NCI-H2196 treated with DMSO at 0.1 percent for 48 hours (cell line): Measurements from ENCODE around the gene AGO1.

Source experiments
- DNase-seq: peaks from one replicate; lab custom pipeline; 2025; ENCODE audit not compliant: unreplicated experiment; lab: John Stamatoyannopoulos, UW

AGO1 gene

DNA sequence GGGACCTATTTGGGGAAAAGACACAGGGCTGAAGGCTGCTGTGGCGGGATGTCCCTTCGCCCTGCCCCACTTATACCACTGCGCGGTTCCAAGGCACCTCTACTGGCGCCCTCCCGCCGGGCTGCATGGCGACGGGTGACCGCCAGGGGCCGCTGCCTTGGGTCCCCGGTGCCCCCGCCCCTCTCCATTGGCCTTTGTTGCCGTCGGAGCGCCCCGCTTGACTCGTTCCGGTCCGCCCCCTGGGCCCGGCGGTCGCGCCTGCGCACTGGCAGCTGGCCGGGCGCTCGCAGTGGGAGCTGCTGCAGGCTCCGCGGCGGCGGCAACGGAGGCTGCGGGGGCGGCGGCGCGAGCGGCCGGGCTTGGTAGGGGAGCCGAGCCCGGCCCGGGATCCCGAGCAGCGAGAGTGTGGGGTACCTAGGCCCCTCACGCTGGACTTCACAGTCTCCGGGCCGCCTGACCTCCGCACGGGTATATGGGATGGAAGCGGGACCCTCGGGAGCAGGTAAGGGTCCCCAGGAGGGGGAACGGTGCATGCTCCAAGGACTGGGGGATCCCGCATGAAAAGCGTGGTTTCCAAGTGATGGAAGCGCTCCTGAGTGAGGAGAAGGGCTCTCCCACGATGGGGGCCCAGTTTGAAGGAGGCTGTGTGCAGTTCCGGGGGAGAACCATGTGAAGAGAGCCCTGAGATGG is at the start of gene AGO1:
Gene AGO1, plus strand, starts transcription at position 265 of the 690 bp plus-strand sequence. Its CDS starts 213 bp downstream, at position 478.
- DNase-seq, result peak; percentile 85

DNA sequence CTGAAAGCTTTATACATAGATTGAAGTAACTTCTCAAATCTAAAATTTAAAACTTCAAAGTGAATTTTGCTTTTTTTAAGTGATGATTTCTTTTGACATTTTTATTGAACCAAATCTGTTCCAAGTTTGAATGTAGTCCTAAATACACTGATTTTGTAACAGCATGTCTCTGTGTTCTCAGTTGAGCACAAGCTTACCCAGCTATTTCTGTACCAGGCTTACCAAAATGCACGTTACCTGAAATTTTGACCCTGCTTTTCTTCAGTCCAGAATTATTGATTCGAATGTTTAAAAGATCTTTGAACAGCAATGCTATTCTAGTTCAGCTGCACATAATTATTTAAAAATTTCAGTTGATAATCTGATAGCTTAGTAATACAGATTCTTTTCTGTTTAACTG is 49.6 kb upstream of the AGO1 start:
- DNase-seq, result no peak

DNA sequence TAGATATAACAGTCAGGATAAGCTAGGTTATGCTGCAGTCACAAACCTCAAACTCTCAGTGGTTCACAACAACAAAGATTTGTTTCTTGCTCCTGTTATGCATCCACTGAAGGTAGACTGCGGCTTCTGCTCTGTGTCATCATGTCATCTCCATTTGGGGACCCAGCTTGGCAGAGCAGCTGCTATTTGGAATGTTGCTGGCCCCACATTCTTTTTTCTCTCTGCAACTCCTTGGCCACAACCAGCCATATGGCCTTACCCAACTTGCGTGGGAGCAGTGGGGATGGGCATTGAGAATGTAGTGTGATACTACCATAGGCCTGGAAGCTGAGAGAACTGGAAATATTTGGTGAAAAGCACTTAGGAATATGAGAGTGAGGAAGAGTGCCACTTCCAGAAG is 48.8 kb upstream of the AGO1 start:
- no peak for DNase-seq

DNA sequence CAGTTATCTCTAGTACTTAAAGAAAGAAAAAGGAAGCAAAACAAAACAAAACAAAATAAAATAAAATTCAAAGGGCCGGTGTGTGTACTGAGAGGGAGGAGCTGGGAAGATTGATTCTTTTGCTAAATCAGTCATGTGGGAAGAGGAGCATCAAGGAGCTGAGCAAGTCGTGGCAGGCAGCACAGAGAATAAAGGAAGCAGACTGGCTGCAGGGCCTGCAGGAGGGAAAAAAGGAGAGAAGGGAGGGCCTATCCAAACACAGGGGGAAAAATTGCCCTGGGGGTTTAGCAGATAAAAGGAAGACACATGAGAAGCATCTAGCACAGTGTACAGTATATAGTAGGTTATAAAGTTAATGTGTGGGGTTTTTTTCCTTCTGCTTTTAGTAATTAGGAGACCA is 47.6 kb upstream of the AGO1 start:
- DNase-seq, result no peak

DNA sequence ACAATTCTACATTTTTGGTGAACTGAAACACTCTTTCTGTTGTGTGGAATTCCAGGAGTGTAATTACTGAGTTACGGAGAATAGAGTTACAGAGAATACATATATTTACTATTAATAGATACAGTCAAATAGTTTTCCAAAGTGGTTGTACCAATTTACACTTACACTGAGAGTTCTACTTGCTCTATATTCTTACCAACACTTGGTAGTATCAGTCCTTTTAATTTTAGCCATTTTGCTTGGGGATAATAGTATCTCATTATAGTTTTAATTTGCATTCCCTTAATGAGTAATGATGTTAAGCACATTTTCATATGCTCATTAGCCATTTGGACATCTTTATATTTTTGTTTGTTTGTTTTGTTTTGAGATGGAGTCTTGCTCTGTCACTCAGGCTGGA is 46.3 kb upstream of the AGO1 start:
- no peak for DNase-seq

DNA sequence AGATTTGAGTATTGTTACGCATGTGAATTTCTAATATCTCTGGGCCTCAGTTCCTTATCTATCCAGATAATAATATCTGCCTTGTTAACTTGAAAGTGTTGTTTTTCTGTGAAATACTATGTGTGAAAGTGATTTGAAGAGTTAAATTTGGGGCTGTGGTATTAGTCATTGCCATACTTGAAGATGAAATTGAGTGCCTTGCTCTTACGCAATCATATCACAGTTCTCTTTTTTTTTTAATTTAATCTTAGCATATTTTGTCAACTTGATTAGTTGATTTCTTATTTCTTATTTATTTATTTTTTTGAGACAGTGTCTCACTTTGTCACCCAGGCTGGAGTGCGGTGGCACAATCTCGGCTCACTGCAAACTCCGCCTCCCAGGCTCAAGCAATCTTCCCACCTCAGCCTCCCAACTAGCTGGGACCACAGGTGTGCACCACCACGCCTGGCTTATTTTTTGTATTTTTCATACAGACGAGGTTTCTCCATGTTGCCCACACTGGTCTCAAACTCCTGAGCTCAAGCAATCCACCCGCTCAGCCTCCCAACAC is 44.2 kb upstream of the AGO1 start:
- DNase-seq, result no peak

GRCh38 chr1:35844826-35845225 is 38.2 kb upstream of the AGO1 start:
- no peak for DNase-seq

DNA sequence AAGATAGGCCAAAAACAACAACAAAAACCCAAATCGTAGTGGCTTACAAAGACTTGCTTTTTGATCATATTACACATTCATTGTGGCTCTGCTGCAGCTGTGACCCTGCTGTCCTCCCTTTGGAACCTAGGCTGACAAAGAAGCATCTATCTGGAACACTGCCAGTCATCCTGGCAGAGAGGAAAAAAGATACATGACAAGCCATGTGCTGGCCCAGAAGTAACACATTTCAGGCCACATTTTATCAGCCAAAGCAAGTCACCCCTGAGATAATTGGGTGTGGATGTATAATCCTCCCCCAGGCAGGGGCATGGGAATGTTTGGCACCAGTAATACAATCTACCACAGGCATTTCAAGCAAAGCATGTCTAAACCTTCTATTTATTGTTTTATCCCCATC is 37.2 kb upstream of the AGO1 start:
- DNase-seq, result no peak

DNA sequence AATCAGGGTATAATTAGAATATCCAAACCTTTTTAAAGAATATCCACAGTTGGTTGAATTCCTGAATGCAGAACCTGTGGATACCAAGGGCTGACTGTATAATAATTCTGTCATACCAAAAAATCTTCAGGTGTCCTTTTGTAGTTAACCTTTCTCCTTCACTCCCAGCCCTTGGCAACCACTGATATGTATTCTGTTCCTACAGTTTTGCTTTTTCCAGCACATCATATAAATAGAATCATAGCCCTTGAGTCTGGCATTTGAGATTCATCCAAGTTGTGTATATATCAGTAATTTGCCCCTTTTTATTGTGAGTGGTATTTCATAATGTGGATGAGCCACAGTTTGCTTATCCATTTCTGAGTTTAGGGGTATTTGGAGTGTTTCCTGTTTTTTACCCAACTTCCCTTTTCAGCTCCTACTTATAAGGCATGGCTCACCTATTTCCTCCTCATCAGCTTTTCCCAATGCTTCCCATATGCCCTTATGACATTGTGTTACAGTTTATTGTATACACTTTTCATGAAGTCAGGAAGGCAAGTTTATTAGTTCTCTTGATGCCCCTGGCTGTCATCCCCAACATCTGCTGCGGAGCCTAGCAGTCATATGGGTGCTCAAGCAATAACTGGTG is 35.0 kb upstream of the AGO1 start:
- DNase-seq, result no peak

- DNase-seq, result no peak
Observed at GRCh38 chr1:35850051-35850450, 33.0 kb upstream of the AGO1 start.

DNA sequence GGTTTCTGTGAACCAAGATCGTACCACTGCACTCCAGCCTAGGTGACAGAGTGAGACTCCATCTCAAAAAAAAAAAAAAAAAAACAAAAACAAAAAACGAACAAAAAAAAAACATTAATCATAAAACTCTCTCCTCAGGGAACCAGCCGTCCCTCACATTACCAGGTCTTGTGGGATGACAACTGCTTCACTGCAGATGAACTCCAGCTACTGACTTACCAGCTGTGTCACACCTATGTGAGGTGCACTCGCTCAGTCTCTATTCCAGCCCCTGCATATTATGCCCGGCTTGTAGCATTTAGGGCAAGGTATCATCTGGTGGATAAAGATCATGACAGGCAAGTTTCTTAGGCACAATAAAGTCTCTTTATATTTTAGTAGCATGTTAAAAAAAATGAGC is 32.3 kb upstream of the AGO1 start:
- no peak for DNase-seq

- DNase-seq, result no peak
Observed at GRCh38 chr1:35851132-35851869, 31.7 kb upstream of the AGO1 start.

DNA sequence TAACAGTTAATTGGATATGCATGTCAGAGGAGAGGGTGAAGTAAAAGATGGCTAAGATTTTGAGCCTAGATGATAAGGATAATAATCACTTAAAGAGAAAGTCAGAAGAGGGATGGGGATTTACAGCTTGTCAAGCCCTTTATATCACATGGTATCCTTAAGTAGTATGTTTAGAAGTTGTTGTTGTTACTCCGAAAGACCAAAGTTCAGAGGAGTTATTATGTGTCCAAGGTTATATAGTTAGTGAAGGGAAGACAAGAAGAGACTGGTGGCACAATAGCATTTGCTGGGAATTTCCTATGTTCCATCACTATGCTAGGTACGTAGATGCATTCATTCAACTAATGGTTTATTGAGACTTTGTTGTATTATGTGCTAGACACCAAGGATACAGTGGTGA is 30.8 kb upstream of the AGO1 start:
- no peak for DNase-seq

DNA sequence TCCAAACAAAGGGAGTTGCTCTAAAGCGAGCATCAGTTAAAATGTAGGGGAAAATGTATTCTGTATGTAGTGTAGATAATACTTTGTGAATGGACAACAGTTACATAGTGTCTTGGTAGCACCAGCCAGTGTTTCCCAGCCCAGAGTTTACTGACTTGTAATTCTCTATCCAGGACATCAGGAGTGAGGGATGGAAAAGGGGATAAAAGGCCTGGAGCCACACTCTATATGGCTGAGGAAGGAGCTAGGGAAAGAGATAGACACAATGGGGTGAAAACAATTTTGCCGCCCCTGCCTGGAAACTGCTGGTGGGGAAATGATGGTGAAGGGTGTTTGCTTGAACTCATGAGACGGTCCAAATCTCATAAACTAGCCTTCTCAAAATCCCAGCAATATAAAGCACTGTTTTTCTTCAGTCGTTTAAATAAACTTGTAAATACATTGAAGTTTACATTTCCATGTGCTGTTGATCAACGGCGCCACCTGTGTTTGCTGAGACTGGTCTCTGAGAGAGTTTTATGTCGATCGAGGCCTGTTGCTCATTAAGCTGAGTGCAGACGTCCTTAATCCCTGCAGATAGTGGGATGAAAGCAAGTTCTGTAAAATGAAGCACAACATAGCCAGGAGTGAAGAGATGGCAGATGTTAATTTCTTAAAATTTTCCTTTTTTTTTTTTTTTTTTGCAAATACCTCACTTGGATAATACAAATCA is 27.9 kb upstream of the AGO1 start:
- no peak for DNase-seq

GRCh38 chr1:35856964-35857363 is 26.0 kb upstream of the AGO1 start:
- no peak for DNase-seq

GRCh38 chr1:35857830-35858229 is 25.2 kb upstream of the AGO1 start:
- DNase-seq, result no peak

DNA sequence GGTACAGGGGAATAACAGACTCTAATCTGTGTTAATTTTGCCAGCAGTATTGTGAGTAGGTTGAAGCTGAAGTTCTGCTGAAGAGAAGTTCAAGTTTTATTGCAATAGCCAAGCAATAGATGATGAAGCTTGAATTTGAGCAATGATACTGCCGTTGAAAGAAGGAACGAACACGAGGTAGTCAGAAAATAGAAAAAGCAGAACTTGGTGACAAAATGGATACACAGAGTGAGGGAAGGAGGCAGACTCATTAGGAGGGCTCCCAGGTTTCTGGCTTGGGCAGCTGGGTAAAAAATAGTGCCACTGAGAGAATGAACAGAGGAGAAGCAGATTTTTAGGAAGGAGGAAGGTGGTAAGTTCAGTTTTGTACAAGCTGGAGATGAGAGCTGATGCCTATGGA is 22.3 kb upstream of the AGO1 start:
- no peak for DNase-seq

- no peak for DNase-seq
Observed at GRCh38 chr1:35863136-35863535, 19.9 kb upstream of the AGO1 start.

DNA sequence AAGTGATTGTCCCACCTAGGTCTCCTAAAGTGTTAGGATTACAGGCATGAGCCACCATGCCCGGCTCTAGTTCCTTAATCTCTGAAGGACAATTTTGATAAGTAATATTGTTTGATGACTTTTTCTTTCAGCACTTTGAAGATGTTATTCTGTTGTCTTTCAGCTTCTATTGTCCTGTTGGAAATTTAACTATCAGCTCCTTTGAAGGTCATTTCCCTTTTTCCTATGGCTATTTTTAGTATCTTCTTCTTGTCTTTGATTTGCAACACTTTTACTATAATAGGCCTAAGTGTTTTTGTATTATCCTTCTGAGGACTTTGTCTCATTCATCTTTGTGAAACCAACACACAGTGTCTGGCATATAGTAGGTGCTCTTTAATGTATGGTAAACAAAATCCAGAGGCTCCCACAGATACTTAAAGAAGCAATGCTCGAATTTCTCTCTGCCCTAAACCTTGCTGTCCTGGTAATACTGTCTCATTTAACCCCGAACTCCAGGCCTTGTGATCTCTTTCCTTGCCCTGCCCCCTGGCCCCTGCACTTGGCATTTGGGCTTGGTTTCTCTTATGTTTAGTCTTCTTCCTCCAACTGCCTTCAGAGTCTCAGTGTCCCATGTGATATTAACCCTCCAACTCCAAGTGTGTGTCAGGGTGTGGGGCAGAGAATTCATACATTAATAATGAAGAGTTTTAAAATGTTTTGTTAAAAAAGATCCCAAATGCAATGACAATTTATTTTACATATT is 19.0 kb upstream of the AGO1 start:
- no peak for DNase-seq

DNA sequence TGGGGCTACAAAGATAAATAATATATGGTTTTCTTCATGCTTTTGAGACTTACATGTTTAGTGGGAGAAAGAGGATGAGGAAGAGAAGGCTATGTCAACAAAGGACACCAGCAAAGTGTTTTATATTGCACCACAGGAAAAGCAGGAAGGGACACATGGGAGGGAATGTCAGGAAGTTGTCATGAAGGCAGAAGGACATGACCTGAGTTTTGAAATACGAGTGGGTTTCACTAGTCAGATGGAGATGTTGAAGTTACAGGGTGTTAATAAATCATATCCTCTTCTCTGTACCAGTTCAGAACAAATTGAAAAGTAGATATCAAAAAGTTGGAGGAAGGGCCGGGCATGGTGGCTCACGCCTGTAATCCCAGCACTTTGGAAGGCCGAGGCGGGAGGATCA is 18.2 kb upstream of the AGO1 start:
- DNase-seq, result no peak

- DNase-seq, result no peak
Observed at GRCh38 chr1:35866991-35867390, 16.0 kb upstream of the AGO1 start.
